Measurements from ENCODE around the gene ANOS1.

Gene ANOS1

GRCh38 chrX:8711401-8711800, 20.5 kb downstream of the ANOS1 start:
- no peak for DNase-seq

- no peak for DNase-seq
These were observed 27.8 kb downstream of the ANOS1 start for GRCh38 chrX:8704184-8704583.

DNA sequence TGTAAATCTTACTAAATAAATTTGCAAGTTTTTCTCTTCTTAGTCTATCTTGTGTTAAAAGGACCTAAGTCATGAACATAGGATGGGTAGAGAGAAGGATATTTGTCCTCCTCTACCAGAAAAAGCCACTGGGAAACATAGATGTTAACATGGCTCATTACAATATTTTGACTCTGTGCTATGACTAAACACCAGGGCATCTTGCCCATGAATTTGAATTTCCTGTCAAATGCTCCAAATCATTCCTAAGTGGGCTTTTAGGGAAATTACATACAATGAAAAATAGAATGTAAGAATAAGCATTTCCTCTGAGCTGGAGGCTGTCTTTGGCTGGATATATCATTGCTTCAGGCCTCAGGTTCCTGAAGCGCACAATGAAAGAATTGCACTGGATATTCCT, 39.1 kb downstream of the ANOS1 start:
- no peak for DNase-seq

DNA sequence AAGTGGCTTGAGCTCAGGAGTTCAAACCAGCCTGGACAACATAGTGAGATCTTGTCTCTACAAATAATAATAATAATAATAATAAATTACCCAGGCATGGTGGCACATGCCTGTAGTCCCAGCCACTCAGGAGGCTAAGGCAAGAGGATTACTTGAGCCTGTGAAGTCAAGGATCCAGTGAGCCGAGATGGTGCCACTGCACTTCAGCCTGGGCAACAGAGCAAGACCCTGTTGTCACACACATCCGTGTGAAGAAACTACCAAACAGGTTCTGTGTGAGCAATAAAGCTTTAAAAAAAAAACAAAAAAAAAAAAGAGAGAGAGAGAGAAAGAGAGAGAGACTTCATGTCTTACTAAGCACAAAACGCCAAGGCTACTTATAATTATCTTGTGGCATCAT, 42.5 kb downstream of the ANOS1 start:
- DNase-seq, result no peak

DNA sequence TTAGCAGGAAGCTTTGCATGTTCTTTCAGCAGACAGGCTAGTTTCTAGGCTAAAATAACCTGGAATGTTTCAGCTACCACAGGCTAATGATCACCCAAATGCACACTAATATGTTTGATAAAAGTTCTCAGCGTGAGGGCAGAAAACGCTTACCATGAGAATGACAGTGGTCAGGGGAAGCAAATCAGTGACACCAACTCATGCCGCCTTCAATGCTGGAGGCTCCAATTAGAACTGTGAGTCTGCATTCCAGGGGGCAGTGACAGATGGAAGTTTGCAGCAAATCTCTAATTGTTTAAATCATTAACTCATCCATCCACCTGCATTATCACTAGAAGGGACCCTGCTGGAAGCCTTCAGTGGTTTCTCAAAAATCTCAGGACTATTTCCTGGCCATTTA, 43.2 kb downstream of the ANOS1 start:
- no peak for DNase-seq

DNA sequence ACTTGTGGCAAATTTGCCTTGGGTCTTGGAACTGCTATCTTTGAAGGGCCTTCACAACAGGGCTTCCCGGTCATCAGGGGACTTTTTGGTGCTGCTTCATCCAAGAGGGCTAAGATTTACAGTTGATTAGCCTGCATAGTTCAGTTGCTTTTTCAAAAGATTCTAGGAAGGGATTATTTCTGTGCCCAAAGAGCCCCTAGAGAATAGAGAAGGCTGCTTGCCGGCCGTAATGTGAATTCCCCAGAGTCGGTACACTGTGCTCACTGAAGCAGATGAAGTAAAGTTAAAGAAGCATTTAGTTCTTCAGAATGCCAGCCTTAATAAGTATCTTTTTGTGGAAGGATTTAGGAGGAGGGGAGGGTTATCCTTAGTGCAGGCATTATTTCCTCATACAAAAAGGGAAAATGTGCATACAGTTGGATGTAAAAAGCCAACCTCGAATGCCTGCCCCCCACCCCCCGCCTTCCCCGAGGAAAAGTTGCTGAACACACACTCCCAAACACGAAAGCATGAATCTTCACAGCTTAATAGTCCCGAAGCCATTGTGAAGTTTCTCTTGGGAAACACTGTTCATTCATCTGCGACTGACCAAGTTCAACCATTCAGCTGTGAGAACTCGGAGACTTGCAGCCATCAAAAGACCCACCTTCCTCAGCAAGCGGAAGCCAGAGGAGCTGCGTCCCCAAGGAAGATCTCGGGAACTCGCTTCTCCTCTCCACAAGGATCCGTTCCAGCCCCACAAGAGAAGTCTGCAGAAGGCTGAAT, 47.6 kb downstream of the ANOS1 start:
- no peak for DNase-seq

- DNase-seq, result no peak
These were observed 48.2 kb downstream of the ANOS1 start for GRCh38 chrX:8683687-8684086.

GRCh38 chrX:8679550-8679949, 52.4 kb downstream of the ANOS1 start:
- no peak for DNase-seq

DNA sequence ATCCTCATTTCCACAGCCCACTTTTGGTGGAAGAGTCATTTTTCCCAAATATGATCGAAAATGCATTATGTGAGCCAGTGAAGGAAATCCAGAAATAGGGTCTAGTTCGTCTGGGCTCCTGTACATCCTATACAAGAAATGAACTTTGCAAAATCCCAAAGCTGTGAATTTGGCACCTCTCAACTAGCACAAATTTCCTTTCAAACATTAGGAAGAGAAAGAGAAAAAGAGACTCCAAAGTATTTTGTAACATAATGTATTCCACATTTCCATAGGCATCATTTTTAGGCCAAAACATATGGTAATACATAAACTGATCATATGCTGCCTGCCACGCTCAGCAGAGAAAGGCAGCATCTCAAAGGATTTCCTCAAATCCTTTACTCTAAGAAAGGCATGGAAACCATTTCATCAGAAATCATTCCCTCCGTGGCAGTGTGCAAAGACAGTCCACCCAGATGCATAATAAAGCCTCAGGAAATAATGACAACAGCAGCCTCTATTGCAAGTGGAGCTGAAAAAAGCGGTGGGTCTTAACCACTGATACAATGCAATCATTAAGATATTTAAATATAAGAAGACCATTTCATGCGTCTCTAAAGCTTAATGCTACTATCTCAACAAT, 56.8 kb downstream of the ANOS1 start:
- no peak for DNase-seq

DNA sequence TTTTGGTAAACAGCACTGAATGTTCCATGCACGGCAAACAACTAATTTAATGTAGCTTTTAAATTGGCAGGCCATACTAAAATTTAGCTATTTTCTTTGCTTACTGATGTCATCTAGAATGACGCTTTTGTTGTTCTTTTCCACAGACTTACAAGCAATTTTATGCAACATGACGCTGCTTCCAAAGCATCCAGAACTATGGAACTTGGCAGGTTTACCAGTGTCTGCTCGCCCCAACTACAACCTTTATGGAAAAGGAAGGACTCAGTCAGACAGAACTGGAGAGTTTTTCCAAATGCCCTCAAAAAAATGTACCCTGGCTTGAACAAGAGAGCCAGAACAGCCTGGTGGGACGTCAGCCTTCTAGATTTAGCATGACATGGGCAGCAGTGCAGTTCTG, 58.7 kb downstream of the ANOS1 start:
- no peak for DNase-seq

GRCh38 chrX:8672176-8672575, 59.8 kb downstream of the ANOS1 start:
- DNase-seq, result no peak

- no peak for DNase-seq
These were observed 63.1 kb downstream of the ANOS1 start for GRCh38 chrX:8668813-8669212.

- no peak for DNase-seq
These were observed 68.6 kb downstream of the ANOS1 start for GRCh38 chrX:8663325-8663724.

DNA sequence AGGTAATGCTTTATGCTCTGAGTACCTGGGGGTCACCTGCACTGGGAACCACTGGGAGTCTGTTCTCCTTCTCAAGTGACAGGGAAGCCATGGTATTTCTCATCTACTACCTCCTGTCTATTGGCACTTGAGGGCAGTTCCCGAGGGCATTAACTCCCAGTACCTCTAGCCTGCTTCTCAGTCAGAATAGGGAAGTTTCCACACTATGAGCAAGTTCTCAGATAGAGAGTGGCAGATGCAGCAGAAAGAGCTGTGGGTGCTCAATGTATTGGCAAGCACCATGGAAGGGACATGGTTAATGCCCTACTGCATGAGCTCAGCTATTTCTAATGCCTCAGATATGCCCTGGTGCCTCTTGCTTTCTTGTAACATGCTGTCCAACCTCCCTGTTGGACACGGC, 74.1 kb downstream of the ANOS1 start:
- no peak for DNase-seq

- no peak for DNase-seq
These were observed 78.0 kb downstream of the ANOS1 start for GRCh38 chrX:8653956-8654355.

GRCh38 chrX:8649969-8650368, 82.0 kb downstream of the ANOS1 start:
- no peak for DNase-seq

DNA sequence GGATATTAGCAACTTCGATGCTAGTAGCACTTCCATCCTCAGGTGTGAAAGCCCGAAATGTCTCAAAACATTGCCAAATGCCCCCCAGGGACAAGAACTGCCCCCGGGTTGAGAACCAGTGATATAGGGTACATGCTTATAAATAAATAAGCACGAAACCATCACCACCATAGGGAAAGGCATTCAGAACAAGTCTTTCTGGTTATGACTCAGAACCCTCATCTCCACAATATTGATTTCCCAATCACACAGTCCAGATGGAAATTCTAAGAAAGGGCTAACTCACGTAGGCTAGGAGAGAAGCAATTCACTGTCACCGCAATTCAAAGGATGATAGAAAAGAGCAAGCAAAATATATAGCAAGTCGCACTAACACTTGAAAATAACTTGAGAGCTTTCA, 84.8 kb downstream of the ANOS1 start:
- DNase-seq, result no peak

- no peak for DNase-seq
These were observed 91.9 kb downstream of the ANOS1 start for GRCh38 chrX:8639949-8640475.

GRCh38 chrX:8636497-8636896, 95.4 kb downstream of the ANOS1 start:
- no peak for DNase-seq

DNA sequence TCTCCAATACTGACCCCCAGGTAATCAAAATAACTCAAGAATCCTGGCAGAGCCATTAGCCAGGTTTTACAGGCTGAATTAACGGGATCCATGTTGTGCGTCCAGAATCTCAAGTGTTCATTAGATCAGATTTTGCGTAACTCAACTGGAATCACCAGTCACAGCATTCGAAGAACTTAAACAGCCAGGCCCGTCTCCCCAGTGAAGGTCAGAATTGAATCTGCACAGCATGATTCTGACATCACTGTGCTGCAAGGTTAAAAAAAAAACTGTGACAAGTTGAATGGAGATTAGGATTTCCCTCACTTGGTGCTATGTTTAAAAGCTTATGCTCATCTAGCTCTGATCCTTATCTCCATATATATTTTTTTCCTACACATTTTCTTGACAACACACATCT, 96.1 kb downstream of the ANOS1 start:
- DNase-seq, result no peak

GRCh38 chrX:8632924-8633323, 99.0 kb downstream of the ANOS1 start:
- no peak for DNase-seq

DNA sequence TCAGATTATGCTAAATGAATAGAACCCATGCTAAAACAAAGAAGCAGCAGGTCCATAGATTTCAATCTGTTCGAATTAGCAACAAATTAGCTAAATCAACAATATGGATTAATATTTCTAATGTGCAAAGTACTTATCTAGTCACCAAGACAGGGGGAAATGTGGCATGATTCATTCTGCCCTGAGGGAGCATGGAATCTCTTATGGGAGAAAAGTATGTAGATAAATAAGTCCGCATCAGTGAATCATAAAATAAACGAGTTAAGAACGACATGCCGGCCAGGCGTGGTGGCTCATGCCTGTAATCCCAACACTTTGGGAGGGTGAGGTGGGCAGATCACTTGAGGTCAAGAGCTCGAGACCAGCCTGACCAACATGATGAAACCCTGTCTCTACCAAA, 102.1 kb downstream of the ANOS1 start:
- DNase-seq, result no peak

DNA sequence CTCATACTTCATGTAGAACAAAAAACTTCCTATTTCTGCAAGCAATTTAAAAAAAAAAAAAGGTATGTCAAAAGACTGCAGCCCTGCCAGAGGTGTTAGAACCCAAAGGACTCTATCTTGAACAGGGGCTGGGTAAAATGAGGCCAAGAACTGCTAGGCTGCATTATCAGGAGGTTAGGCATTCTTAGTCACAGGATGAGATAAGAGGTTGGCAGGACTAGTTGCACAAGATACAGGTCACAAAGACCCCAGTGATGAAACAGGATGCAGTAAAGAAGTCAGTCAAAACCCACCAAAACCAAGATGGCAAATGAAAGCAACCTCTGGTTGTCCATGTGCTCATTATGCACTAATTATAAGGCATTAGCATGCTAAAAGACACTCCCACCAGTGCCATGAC, 104.1 kb downstream of the ANOS1 start:
- DNase-seq, result no peak

- DNase-seq, result no peak
These were observed 124.6 kb downstream of the ANOS1 start for GRCh38 chrX:8607326-8607725.

DNA sequence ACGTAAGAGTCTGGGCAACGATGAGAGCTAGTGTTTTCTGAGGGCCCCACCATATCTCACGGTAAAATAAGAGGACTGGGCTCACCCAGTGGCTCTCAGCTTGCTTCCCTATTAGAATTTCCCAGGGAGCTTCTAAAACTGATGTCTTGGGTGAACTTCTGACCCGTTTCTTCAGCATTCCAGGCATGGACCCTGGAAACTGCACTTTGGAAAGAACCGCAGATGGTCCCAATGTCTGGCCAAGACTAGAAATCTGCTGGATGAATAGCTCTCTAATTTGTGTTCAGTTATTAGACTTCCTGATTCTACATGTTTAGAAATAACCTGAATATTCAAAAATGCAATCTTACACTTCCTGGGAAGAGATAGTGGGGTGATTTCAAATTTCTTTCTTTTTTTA, 127.8 kb downstream of the ANOS1 start:
- DNase-seq, result no peak

Data from DMS 273 treated with DMSO at 0.1 percent for 48 hours (cell line).